Left renal cortex interstitium (tissue), 4 donors: ENCODE results near the gene OR51B6. TPM values are rescaled to one million over a fixed set of nuclear protein-coding genes. Genes with fewer than 3 reads are reported as not detected.
"Not testable (repeated sequence)": the region's sequence is repeated elsewhere in the genome, so short reads cannot be mapped to it uniquely, and the experiment has no call there.

ENCODE experiments used
- DNase-seq, 4 donors: peaks; one replicate each; pipeline ENCODE4 v3.0.0-alpha.2; 2013; ENCODE audit warnings: low read depth in 4 of 4, low spot score in 2 of 4, missing footprints in 1 of 4
- polyA plus RNA-seq, 4 donors: library from polyadenylated mRNA; unstranded; fragments of 120-200 nt; gene quantifications; one replicate each; pipeline ENCODE4 v1.2.1, GENCODE V29; 2013; ENCODE audit not compliant: insufficient read length in 4 of 4

Gene OR51B6
- polyA plus RNA-seq = not detected

- DNase-seq = no peak
Measured at GRCh38 chr11:5351208-5351607, at the start of gene OR51B6. Gene OR51B6 (plus strand): TSS chr11:5351508. CDS start chr11:5351508, 0 bp downstream.

- no peak for DNase-seq
Measured at GRCh38 chr11:5301846-5302245, 49.5 kb upstream of the OR51B6 start, which contains the start of gene OR51B4. Gene OR51B4 (minus strand): TSS chr11:5301946. CDS start chr11:5301946, 0 bp downstream.

GRCh38 chr11:5303626-5304025 is 47.7 kb upstream of the OR51B6 start:
- DNase-seq = no peak

GRCh38 chr11:5304046-5304445 is 47.3 kb upstream of the OR51B6 start:
- no peak for DNase-seq

GRCh38 chr11:5307256-5308019 is 43.9 kb upstream of the OR51B6 start:
- DNase-seq = no peak

GRCh38 chr11:5310423-5310822 is 40.9 kb upstream of the OR51B6 start:
- no peak for DNase-seq

GRCh38 chr11:5313326-5314023 is 37.8 kb upstream of the OR51B6 start:
- not testable (repeated sequence) for DNase-seq

- DNase-seq = no peak
Measured at GRCh38 chr11:5317292-5317691, 34.0 kb upstream of the OR51B6 start.

- no peak for DNase-seq
Measured at GRCh38 chr11:5324197-5324596, 27.1 kb upstream of the OR51B6 start, which contains the start of gene OR51B2. Gene OR51B2 (minus strand): TSS chr11:5324297. CDS start chr11:5324297, 0 bp downstream.

GRCh38 chr11:5335170-5335569 is 16.1 kb upstream of the OR51B6 start:
- DNase-seq = no peak

GRCh38 chr11:5336331-5336730 is 15.0 kb upstream of the OR51B6 start:
- DNase-seq = no peak

- not testable (repeated sequence) for DNase-seq
Measured at GRCh38 chr11:5337253-5337652, 14.1 kb upstream of the OR51B6 start.

- no peak for DNase-seq
Measured at GRCh38 chr11:5339771-5340322, 11.5 kb upstream of the OR51B6 start.

- DNase-seq = no peak
Measured at GRCh38 chr11:5343474-5344335, 7.6 kb upstream of the OR51B6 start, which contains the start of gene OR51B5. Gene OR51B5 (minus strand): TSS chr11:5343524. CDS start chr11:5343524, 0 bp downstream.

- no peak for DNase-seq
Measured at GRCh38 chr11:5345831-5346230, 5.5 kb upstream of the OR51B6 start.

GRCh38 chr11:5348551-5349194 is 2.6 kb upstream of the OR51B6 start:
- DNase-seq = no peak

- DNase-seq = no peak
Measured at GRCh38 chr11:5349550-5349949, 1.8 kb upstream of the OR51B6 start.

- DNase-seq = not testable (repeated sequence)
Measured at GRCh38 chr11:5356031-5356430, 4.7 kb downstream of the OR51B6 start.

GRCh38 chr11:5362017-5362625 is 10.8 kb downstream of the OR51B6 start:
- DNase-seq = no peak
